DOHH2 (cell line): ENCODE results near the gene CLDN7.

Experiments
- CTCF ChIP-seq: fragments of 200-600 bp; sonication (generic); IDR thresholded peaks from one replicate; pipeline ENCODE4 v1.5.1; 2014; ENCODE audit warnings: antibody characterized with exemption, mild to moderate bottlenecking, low read depth, low read length; ENCODE audit not compliant: poor library complexity, severe bottlenecking
- EZH2phosphoT487 ChIP-seq: fragments of 200-600 bp; sonication (generic); IDR thresholded peaks from 2 replicates; pipeline ENCODE4 v1.6.1; 2017; ENCODE audit warnings: borderline replicate concordance, mild to moderate bottlenecking, antibody characterized with exemption, low read length, moderate library complexity, mixed read lengths

GRCh38 chr17:7215652-7216180 lies 46.6 kb downstream of the CLDN7 start:
- TF ChIP-seq CTCF (no peak), EZH2phosphoT487 (no peak)
